ENCODE results near the gene MMP21. TPM values are rescaled to one million over a fixed set of nuclear protein-coding genes. Genes with fewer than 3 reads are reported as not detected.
A peak's percentile ranks its signal among the peaks of the same experiment; 100 is the strongest.

Gene MMP21
- polyA plus RNA-seq, 3 donors, result 0.28 TPM; not detected in 2

DNA sequence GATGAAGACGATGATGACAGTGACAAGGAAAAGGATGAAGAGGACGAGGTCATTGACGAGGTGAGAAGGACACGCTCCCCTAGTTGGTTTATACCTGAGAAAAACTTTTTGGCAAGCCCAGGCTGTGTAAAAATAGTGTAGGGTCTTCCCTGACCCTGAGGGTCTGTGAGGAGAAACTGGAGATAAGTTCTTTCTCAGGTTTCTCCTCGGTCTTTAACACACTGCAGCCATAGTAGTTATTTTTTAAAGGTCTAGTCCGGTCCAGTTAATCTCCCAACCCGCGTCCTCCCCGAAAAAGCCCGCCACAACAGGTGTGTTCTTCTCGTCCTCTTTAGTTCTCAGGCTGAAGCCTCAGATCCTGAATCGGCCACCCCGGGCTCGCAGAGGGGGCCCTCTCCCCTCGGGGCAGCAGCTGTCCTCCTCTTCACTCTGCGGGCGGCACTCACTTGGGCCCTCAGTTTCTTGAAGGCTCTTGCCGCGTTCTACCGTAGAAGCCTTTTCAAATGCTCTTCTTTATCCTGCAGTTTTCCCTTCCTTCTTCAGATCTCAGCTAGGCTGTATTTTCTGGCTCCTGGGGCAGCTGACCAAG is 48.1 kb upstream of the MMP21 start:
- Histone ChIP-seq H3K9me3 (replicated peaks in 1 of 2; ENCODE audit: control insufficient read depth in 1 of 2, insufficient read depth in 1 of 2, low read length in 2 of 2) (no peaks in the 10 kb centered on the region), H3K9ac (ENCODE audit: insufficient read depth, low read length, poor library complexity, severe bottlenecking) (peak overlapping the region; percentile 84), H3K4me2 (replicated peaks; ENCODE audit: extremely low read depth, low read length, poor library complexity, severe bottlenecking) (peak overlapping the region; percentile 70), H3K36me3 (replicated peaks in 1 of 2; ENCODE audit: control insufficient read depth in 1 of 2, insufficient read depth in 2 of 2, low read length in 2 of 2) (peaks cover 17 to 32% of the 10 kb centered on the region in 2 donors), H3K4me1 (ENCODE audit: control insufficient read depth in 1 of 2, insufficient read depth in 2 of 2, low read length in 2 of 2) (peaks cover 30 to 33% of the 10 kb centered on the region in 2 donors), H3K27ac (ENCODE audit: low read depth in 1 of 2, low read length in 2 of 2) (peak overlapping the region; percentile 83 to 93), H2AFZ (ENCODE audit: insufficient read depth, low read depth, low read length, poor library complexity, severe bottlenecking) (peak overlapping the region; percentile 84), H3K79me2 (ENCODE audit: insufficient read depth, low read length) (peaks cover 46% of the 10 kb centered on the region), H3K27me3 (ENCODE audit: control insufficient read depth in 2 of 2, insufficient read depth in 2 of 2, low read length in 2 of 2) (no peaks in the 10 kb centered on the region), H3K4me3 (replicated peaks in 1 of 3; ENCODE audit: low read depth in 2 of 3, low read length in 3 of 3) (peak overlapping the region; percentile 85), H4K20me1 (ENCODE audit: insufficient read depth, low read length) (peaks cover 8% of the 10 kb centered on the region)
- no peak for DNase-seq
- Mint-ChIP-seq H3K36me3 (peaks cover 21 to 24% of the 10 kb centered on the region in 2 donors), H3K4me1 (peaks cover 32% of the 10 kb centered on the region), H3K9me3 (no peaks in the 10 kb centered on the region), H3K4me3 (no peak overlapping the region), H3K27ac (no peak overlapping the region), H3K27me3 (ENCODE audit: low read depth in 3 of 3) (no peaks in the 10 kb centered on the region)
- intact Hi-C loops (cut with micrococcal nuclease), result loop anchor here (2.0 to 10.0 kb wide), 6 partner anchors 74 to 669 kb away; partner anchors contain the start of gene FANK1 (in 1 of the 2)
- WGBS (ENCODE audit: insufficient coverage), result 0% methylated on average over 18 of the region's 20 CpGs
- TF ChIP-seq, protein P1, sequence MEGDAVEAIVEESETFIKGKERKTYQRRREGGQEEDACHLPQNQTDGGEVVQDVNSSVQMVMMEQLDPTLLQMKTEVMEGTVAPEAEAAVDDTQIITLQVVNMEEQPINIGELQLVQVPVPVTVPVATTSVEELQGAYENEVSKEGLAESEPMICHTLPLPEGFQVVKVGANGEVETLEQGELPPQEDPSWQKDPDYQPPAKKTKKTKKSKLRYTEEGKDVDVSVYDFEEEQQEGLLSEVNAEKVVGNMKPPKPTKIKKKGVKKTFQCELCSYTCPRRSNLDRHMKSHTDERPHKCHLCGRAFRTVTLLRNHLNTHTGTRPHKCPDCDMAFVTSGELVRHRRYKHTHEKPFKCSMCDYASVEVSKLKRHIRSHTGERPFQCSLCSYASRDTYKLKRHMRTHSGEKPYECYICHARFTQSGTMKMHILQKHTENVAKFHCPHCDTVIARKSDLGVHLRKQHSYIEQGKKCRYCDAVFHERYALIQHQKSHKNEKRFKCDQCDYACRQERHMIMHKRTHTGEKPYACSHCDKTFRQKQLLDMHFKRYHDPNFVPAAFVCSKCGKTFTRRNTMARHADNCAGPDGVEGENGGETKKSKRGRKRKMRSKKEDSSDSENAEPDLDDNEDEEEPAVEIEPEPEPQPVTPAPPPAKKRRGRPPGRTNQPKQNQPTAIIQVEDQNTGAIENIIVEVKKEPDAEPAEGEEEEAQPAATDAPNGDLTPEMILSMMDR (IDR thresholded peaks at IDR 0.05), result no peak

DNA sequence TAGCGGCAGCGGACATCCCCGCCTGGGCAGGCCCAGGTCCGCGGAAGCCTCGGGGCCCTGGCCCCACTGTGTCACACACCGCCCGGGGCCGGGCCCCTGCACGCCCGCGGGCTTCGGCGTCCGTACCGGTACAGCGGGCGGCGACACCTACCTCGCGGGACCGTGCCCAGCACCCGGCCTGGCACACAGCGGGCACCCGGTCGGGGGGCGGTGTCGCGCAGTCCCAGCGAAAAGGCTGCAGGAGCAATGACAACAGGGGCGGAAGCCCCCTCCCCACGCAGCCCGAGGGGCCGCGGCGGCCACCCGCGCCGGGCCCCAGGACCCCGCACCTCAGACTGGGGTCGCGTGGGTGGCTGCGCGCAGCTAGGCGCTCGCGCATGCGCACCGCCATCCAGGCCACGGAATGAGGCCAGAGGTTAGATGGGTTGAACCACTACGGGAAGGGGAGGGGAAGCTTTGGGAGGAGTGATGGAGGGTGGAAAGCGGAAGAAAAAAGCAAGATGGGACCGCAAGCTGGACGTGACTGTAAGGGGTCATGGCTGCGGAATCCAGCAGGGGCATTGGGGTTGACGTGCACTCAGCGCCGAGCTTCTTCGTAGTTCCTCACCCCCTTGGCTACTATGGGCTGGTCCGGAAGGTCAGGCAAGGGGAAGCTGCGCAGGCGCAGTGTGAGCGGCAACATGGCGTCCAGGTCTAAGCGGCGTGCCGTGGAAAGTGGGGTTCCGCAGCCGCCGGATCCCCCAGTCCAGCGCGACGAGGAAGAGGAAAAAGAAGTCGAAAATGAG is 47.4 kb upstream of the MMP21 start, which contains the start of the genes BCCIP and UROS:
Gene BCCIP, plus strand, starts transcription at position 669 of the 785 bp plus-strand sequence. Its CDS starts 12 bp downstream, at position 681.
Gene UROS, minus strand, starts transcription at position 381 of the 785 bp plus-strand sequence. CDS start 6,759 bp downstream, outside the sequence.
- Mint-ChIP-seq H3K4me1 (peaks cover 32% of the 10 kb centered on the region), H3K36me3 (peaks cover 14 to 18% of the 10 kb centered on the region in 2 donors), H3K27me3 (ENCODE audit: low read depth in 3 of 3) (no peaks in the 10 kb centered on the region), H3K9me3 (no peaks in the 10 kb centered on the region), H3K27ac (peak within 1 kb of the TSS in 6 of 7 donors; percentile 31 to 80 (median 39)), H3K4me3 (peak within 1 kb of the TSS; percentile 75)
- no peaks in the 10 kb centered on the region for H3K27me3 ChIP-seq (ENCODE audit: control insufficient read depth in 2 of 2, insufficient read depth in 2 of 2, low read length in 2 of 2)
- H3K9me3 ChIP-seq (replicated peaks in 1 of 2; ENCODE audit: control insufficient read depth in 1 of 2, insufficient read depth in 1 of 2, low read length in 2 of 2), result no peaks in the 10 kb centered on the region
- peak within 1 kb of the TSS; percentile 85 for H3K4me3 ChIP-seq (replicated peaks in 1 of 3; ENCODE audit: low read depth in 2 of 3, low read length in 3 of 3)
- WGBS (ENCODE audit: insufficient coverage), result under 1% methylated on average over 74 of the region's 74 CpGs
- H3K4me2 ChIP-seq (replicated peaks; ENCODE audit: extremely low read depth, low read length, poor library complexity, severe bottlenecking), result peak within 1 kb of the TSS; percentile 70
- TF ChIP-seq, protein P1 (IDR thresholded peaks at IDR 0.05), result no peak
- H3K27ac ChIP-seq (ENCODE audit: low read depth in 1 of 2, low read length in 2 of 2), result peak within 1 kb of the TSS; percentile 83 to 93
- peak; percentile 93 to 96 (median 93) for DNase-seq
- intact Hi-C loops (cut with micrococcal nuclease), result loop anchor here (2.0 to 10.0 kb wide), 6 partner anchors 74 to 668 kb away; partner anchors contain the start of gene FANK1 (in 1 of the 2)
- H3K79me2 ChIP-seq (ENCODE audit: insufficient read depth, low read length), result peaks cover 46% of the 10 kb centered on the region
- peak within 1 kb of the TSS; percentile 84 for H2AFZ ChIP-seq (ENCODE audit: insufficient read depth, low read depth, low read length, poor library complexity, severe bottlenecking)
- peak within 1 kb of the TSS; percentile 84 for H3K9ac ChIP-seq (ENCODE audit: insufficient read depth, low read length, poor library complexity, severe bottlenecking)
- peaks cover 8% of the 10 kb centered on the region for H4K20me1 ChIP-seq (ENCODE audit: insufficient read depth, low read length)
- peaks cover 10 to 25% of the 10 kb centered on the region in 2 donors for H3K36me3 ChIP-seq (replicated peaks in 1 of 2; ENCODE audit: control insufficient read depth in 1 of 2, insufficient read depth in 2 of 2, low read length in 2 of 2)
- H3K4me1 ChIP-seq (ENCODE audit: control insufficient read depth in 1 of 2, insufficient read depth in 2 of 2, low read length in 2 of 2), result peaks cover 30 to 33% of the 10 kb centered on the region in 2 donors

Measured in CD14-positive monocyte (primary cell).